K562 (cell line): ENCODE results near the gene TMED4. TPM values are rescaled to one million over a fixed set of nuclear protein-coding genes. Genes with fewer than 3 reads are reported as not detected.

Experiments used
- ATAC-seq: fragments of 200-7000 bp; cut with Tn5 transposase; 3 replicates; pipeline ENCODE4 v1.9.1; 2020; ENCODE audit warnings: moderate library complexity
- BruUV-seq: library from RNA; stranded (reverse); fragments of 400-500 nt; replicated peaks from 2 replicates; lab custom pipeline; 2021; lab: Mats Ljungman, UMichigan
- CTCF ChIA-PET: fragments of 300-600 bp; formaldehyde crosslinking; extraction: SDS; loops from one replicate; lab custom pipeline; 2021; ENCODE audit warnings: low intra/inter-chr PET ratio; lab: Yijun Ruan, JAX
- POLR2A ChIA-PET: fragments of 300-600, 350-650 bp; sonication (Branson Sonifier 250); formaldehyde crosslinking; extraction: SDS; loops from one replicate; lab custom pipeline; 2021; ENCODE audit warnings: antibody characterized with exemption, inconsistent platforms; lab: Yijun Ruan, JAX
- DNase-seq, 4 experiments: peaks; one replicate each; pipeline versions ENCODE4 v3.0.0 to v3.0.0-alpha.2; 2011 to 2018; ENCODE audit warnings: low spot score in 3 of 4, mixed read lengths in 3 of 4; ENCODE audit errors: extremely low read depth in 1 of 4
- FAIRE-seq: peaks from 2 replicates; lab custom pipeline; 2011; peaks lifted over from hg19 to GRCh38; lab: Jason Lieb, UNC
- H2AFZ ChIP-seq: 2 replicates; pipeline ENCODE4 v1.6.0; 2011; ENCODE audit warnings: low read depth, low read length, control low read depth, inconsistent platforms
- H3K27ac ChIP-seq: fragments of 200-600 bp; 3 replicates; pipeline ENCODE4 v1.8.0; 2011; ENCODE audit warnings: low read depth, mild to moderate bottlenecking, control low read depth, inconsistent platforms, low read length, moderate library complexity, mixed read lengths; ENCODE audit errors: extremely low read depth
- H3K27me3 ChIP-seq, 2 experiments: fragments of 300-600 bp in 1 of 2; 2 replicates in 1 of 2; 3 replicates in 1 of 2; pipeline versions ENCODE4 v1.6.0 to v1.8.0; 2011; ENCODE audit warnings: inconsistent platforms in 2 of 2, low read length in 2 of 2, mild to moderate bottlenecking in 1 of 2, mixed read lengths in 1 of 2, moderate library complexity in 1 of 2; ENCODE audit not compliant: control insufficient read depth in 2 of 2, insufficient read depth in 2 of 2
- H3K36me3 ChIP-seq: fragments of 300-600 bp; 3 replicates; pipeline ENCODE4 v1.8.0; 2011; ENCODE audit warnings: mild to moderate bottlenecking, low read length, inconsistent platforms; ENCODE audit not compliant: control insufficient read depth, insufficient read depth
- H3K4me1 ChIP-seq, 2 experiments: fragments of 200-600 bp in 1 of 2; replicated peaks in 1 of 2; 2 replicates in 1 of 2; 3 replicates in 1 of 2; pipeline versions ENCODE4 v1.5.1 to v1.8.0; 2011; ENCODE audit warnings: inconsistent platforms in 2 of 2, low read length in 2 of 2, mild to moderate bottlenecking in 1 of 2, mixed read lengths in 1 of 2, moderate library complexity in 1 of 2; ENCODE audit not compliant: control insufficient read depth in 2 of 2, insufficient read depth in 2 of 2
- H3K4me2 ChIP-seq: 2 replicates; pipeline ENCODE4 v1.6.1; 2011; ENCODE audit warnings: low read length, control low read depth, inconsistent platforms, mixed read lengths; ENCODE audit not compliant: insufficient read depth
- H3K4me3 ChIP-seq: fragments of 200-600 bp; sonication (generic), shearing (Covaris generic); 2 replicates; pipeline ENCODE4 v1.5.1; 2016; ENCODE audit warnings: control low read depth, inconsistent platforms
- H3K79me2 ChIP-seq: fragments of 200-600 bp; 3 replicates; pipeline ENCODE4 v1.8.0; 2011; ENCODE audit warnings: low read length, inconsistent platforms; ENCODE audit not compliant: control insufficient read depth, insufficient read depth
- H3K9ac ChIP-seq, 2 experiments: 2 replicates each; pipeline versions ENCODE4 v1.6.0 to v1.6.1; 2011; ENCODE audit warnings: low read depth in 2 of 2, low read length in 2 of 2, control low read depth in 1 of 2, inconsistent platforms in 1 of 2, mild to moderate bottlenecking in 1 of 2, mixed read lengths in 1 of 2; ENCODE audit not compliant: insufficient read depth in 1 of 2
- H3K9me1 ChIP-seq: one replicate; pipeline ENCODE4 v1.6.0; 2011; ENCODE audit warnings: inconsistent platforms, mild to moderate bottlenecking, low read length, moderate library complexity; ENCODE audit not compliant: control insufficient read depth, insufficient read depth
- H3K9me3 ChIP-seq: replicated peaks from 2 replicates; pipeline ENCODE4 v1.5.1; 2011; ENCODE audit warnings: low read depth, low read length, inconsistent platforms; ENCODE audit not compliant: control insufficient read depth, insufficient read depth
- H4K20me1 ChIP-seq: replicated peaks from 2 replicates; pipeline ENCODE4 v1.6.1; 2011; ENCODE audit warnings: low read length, inconsistent platforms, mixed read lengths; ENCODE audit not compliant: control insufficient read depth, insufficient read depth
- CLOCK ChIP-seq: fragments of 250-450 bp; sonication (Bioruptor Pico); IDR thresholded peaks from 2 replicates; pipeline ENCODE4 v1.4.0; 2020; ENCODE audit warnings: mild to moderate bottlenecking, moderate library complexity, borderline replicate concordance
- FUS ChIP-seq: fragments of 200-400 bp; formaldehyde crosslinking; optimal IDR thresholded peaks from 2 replicates; pipeline ENCODE3; 2017; ENCODE audit warnings: low read depth, low read length
- JUND ChIP-seq, 2 experiments: IDR thresholded peaks; 2 replicates in 1 of 2; 3 replicates in 1 of 2; pipeline ENCODE4 v1.6.1; 2011; ENCODE audit warnings: borderline replicate concordance in 2 of 2, low read depth in 2 of 2, low read length in 2 of 2, improper control_type of control experiment in 1 of 2, missing biosample characterization in 1 of 2, missing genetic modification characterization in 1 of 2, missing genetic modification reagents in 1 of 2
- POLR2G ChIP-seq: fragments of 200-400 bp; formaldehyde crosslinking; IDR thresholded peaks from 2 replicates; pipeline ENCODE4 v1.6.1; 2017; ENCODE audit warnings: low read depth, mild to moderate bottlenecking, antibody characterized with exemption, low read length, moderate library complexity
- RB1 ChIP-seq: fragments of 450-650 bp; IDR thresholded peaks from 2 replicates; pipeline ENCODE4 v1.6.1; 2017; ENCODE audit warnings: low read depth, mild to moderate bottlenecking
- RBFOX2 ChIP-seq: fragments of 200-400 bp; formaldehyde crosslinking; IDR thresholded peaks from 2 replicates; pipeline ENCODE4 v1.6.1; 2017; ENCODE audit warnings: low read depth, mild to moderate bottlenecking, low read length, moderate library complexity
- TAF9B ChIP-seq: fragments of 450-650 bp; IDR thresholded peaks from 2 replicates; pipeline ENCODE4 v1.6.1; 2018; ENCODE audit warnings: mild to moderate bottlenecking; ENCODE audit not compliant: partially characterized antibody
- WGBS: fragments of 100-300 bp; shearing (Covaris generic); methylation state at CpG from one replicate; pipeline ENCODE4 v1.1.6; 2016; ENCODE audit warnings: low coverage, mixed read lengths; ENCODE audit not compliant: insufficient coverage; ENCODE audit errors: missing lambda C conversion rate; 5-methylcytosine and 5-hydroxymethylcytosine counted together
- in situ Hi-C: fragments of 300-500 bp; cut with MboI; formaldehyde crosslinking; loops from 4 replicates; pipeline ENCODE4 v1.15.0; 2018; ENCODE audit warnings: inconsistent platforms, mixed read lengths
- intact Hi-C: fragments of 100-400 bp; cut with micrococcal nuclease; formaldehyde crosslinking; loops from 2 replicates; pipeline ENCODE4 v1.14.2; 2022
- polyA plus RNA-seq, 8 experiments: library from polyadenylated mRNA; depleted of rRNA in 4 of 8; stranded (reverse) in 5 of 8; unstranded in 3 of 8; fragments of >200 nt; fragmentation: Nextera tagmentation in 2 of 8; fragmentation: Illumina TruSeq in 1 of 8; extraction: Ambion mirVana in 2 of 8; extraction: Trizol in 1 of 8; gene quantifications; 2 replicates each; pipeline versions ENCODE4 v1.2.1 to v1.2.3, GENCODE V29; 2011 to 2014; ENCODE audit warnings: inconsistent platforms in 1 of 8, missing spikeins in 1 of 8
- total RNA-seq, 7 experiments: library from RNA; depleted of rRNA in 6 of 7; stranded (reverse); fragments of >200 nt in 6 of 7; fragmentation: Illumina TruSeq in 2 of 7; extraction: Trizol in 2 of 7; gene quantifications; 2 replicates each; pipeline versions ENCODE4 v1.2.1 to v1.2.3, GENCODE V29; 2011 to 2021; ENCODE audit warnings: low replicate concordance in 1 of 7

The TMED4 gene
- total and polyA plus RNA-seq, 9 of the 15 experiments (the other 6 are each of a cell fraction or from before 2014, with no cell fraction given) = 20.3 to 64.0 (median 42.1) TPM

- Histone ChIP-seq H3K4me2 (no peak overlapping the region), H3K9me1 (peaks cover 10% of the 10 kb centered on the region), H3K36me3 (peaks cover 94% of the 10 kb centered on the region), H3K9ac (peak overlapping the region in 1 of 2 experiments; percentile 78; a peak in 1 of 4 replicates), H2AFZ (no peak overlapping the region), H4K20me1 (peaks cover 21% of the 10 kb centered on the region), H3K27ac (no peak overlapping the region), H3K4me1 (peaks cover 48 to 49% of the 10 kb centered on the region in 2 experiments; a peak in 4 of 5 replicates), H3K27me3 (no peaks in the 10 kb centered on the region), H3K79me2 (peaks cover 46% of the 10 kb centered on the region), H3K4me3 (no peak overlapping the region), H3K9me3 (no peaks in the 10 kb centered on the region)
- WGBS = 94% methylated on average over 6 of the region's 6 CpGs
- CTCF ChIA-PET = no interaction called here
- POLR2A ChIA-PET = interaction anchor here (0.7 to 1.4 kb wide), 4 partner anchors 8 to 314 kb away, joined by 3 to 7 read pairs (median 3); partner anchors contain the start of gene TMED4
- DNase-seq (no peak), ATAC-seq (no peak), FAIRE-seq (no peak)
- TF ChIP-seq RBFOX2 = peak; percentile 39; the same call in 1 of the 2 replicates
- TF ChIP-seq POLR2G = 0 out of 2 replicates have a peak, but pooled peaks have one; percentile 26
- TF ChIP-seq TAF9B = no peak
- BruUV-seq = no TSS peak
- intact Hi-C loops (loop anchor here (5.0 kb wide), 3 partner anchors 71 to 326 kb away; no protein-coding TSS in a partner anchor), in situ Hi-C loops (no loop called here)
These were observed 14.1 kb downstream of the TMED4 start for GRCh38 chr7:44567884-44568283.

GRCh38 chr7:44566680-44567079, 15.4 kb downstream of the TMED4 start:
- intact Hi-C loops = loop anchor here (5.0 kb wide), 3 partner anchors 69 to 324 kb away; no protein-coding TSS in a partner anchor
- no peaks in the 10 kb centered on the region for H3K9me3 ChIP-seq
- in situ Hi-C loops = no loop called here
- FAIRE-seq (no peak), ATAC-seq (no peak), DNase-seq (peak in 1 of 4 experiments; percentile 9)
- H3K36me3 ChIP-seq = peaks cover 83% of the 10 kb centered on the region
- peak overlapping the region; percentile 38; the same call in 1 of the 3 replicates for H3K27ac ChIP-seq
- ChIA-PET POLR2A (interaction anchor here (0.6 to 3.8 kb wide), 7 partner anchors 7 to 318 kb away, joined by 3 to 38 read pairs (median 7); partner anchors contain the start of genes DDX56 and TMED4), CTCF (no interaction called here)
- H3K9me1 ChIP-seq = peaks cover 10% of the 10 kb centered on the region
- no peak overlapping the region for H3K4me3 ChIP-seq
- TF ChIP-seq RB1 (no peak), JUND (IDR thresholded peaks at IDR 0.05; ENCODE audit: borderline replicate concordance, low read depth, low read length) (no peak), JUND (tag; IDR thresholded peaks at IDR 0.05; ENCODE audit: borderline replicate concordance, low read depth, low read length) (no peak), CLOCK (CRISPR knock-in tag) (no peak), FUS (no peak)
- 87% methylated on average over 4 of the region's 5 CpGs for WGBS
- H3K9ac ChIP-seq = peak overlapping the region in 1 of 2 experiments; percentile 78; a peak in 1 of 4 replicates
- no TSS peak for BruUV-seq
- peak overlapping the region; percentile 35; the same call in 1 of the 2 replicates for H3K4me2 ChIP-seq
- peaks cover 21% of the 10 kb centered on the region for H4K20me1 ChIP-seq
- no peaks in the 10 kb centered on the region for H3K27me3 ChIP-seq
- H2AFZ ChIP-seq = no peak overlapping the region
- peaks cover 34% of the 10 kb centered on the region for H3K79me2 ChIP-seq
- peaks cover 48 to 54% of the 10 kb centered on the region in 2 experiments; a peak in 4 of 5 replicates for H3K4me1 ChIP-seq
